Measurements from ENCODE around the gene CDH15. TPM values are rescaled to one million over a fixed set of nuclear protein-coding genes. Genes with fewer than 3 reads are reported as not detected.

CDH15 gene
- total RNA-seq, 1 donor from 2014 or later, result 0.18 TPM

- H3K4me1 Mint-ChIP-seq (ENCODE audit: low read depth, unreplicated experiment), result no peaks in the 10 kb centered on the region
- Histone ChIP-seq H3K4me3 (ENCODE audit: insufficient read depth, low read depth, low read length) (no peak overlapping the region), H3K4me1 (ENCODE audit: insufficient read depth, low read length) (no peaks in the 10 kb centered on the region), H3K79me2 (ENCODE audit: insufficient read depth, low read length) (no peaks in the 10 kb centered on the region), H3K27me3 (ENCODE audit: insufficient read depth, low read length) (no peaks in the 10 kb centered on the region), H2AFZ (ENCODE audit: low read depth, low read length) (no peak overlapping the region), H3K9me3 (ENCODE audit: insufficient read depth, low read depth, low read length) (no peaks in the 10 kb centered on the region), H3K36me3 (ENCODE audit: insufficient read depth, low read length) (peaks cover 3% of the 10 kb centered on the region), H3K27ac (ENCODE audit: low read depth, low read length) (no peak overlapping the region), H4K20me1 (ENCODE audit: insufficient read depth, low read length) (peaks cover 6% of the 10 kb centered on the region), H3K9ac (ENCODE audit: low read length) (no peak overlapping the region), H3K4me2 (ENCODE audit: low read length) (no peak overlapping the region)
- peaks cover 11% of the 10 kb centered on the region for H3K9me3 Mint-ChIP-seq (ENCODE audit: unreplicated experiment)
- no peak overlapping the region for H3K27ac Mint-ChIP-seq (ENCODE audit: unreplicated experiment)
- DNase-seq (ENCODE audit: low read depth) (no peak), FAIRE-seq (no peak)
- H3K4me3 Mint-ChIP-seq (ENCODE audit: unreplicated experiment), result peak overlapping the region; percentile 66
- H3K27me3 Mint-ChIP-seq (ENCODE audit: low read depth, unreplicated experiment), result no peaks in the 10 kb centered on the region
- peaks cover 26% of the 10 kb centered on the region for H3K36me3 Mint-ChIP-seq (ENCODE audit: low read depth, unreplicated experiment)
- TF ChIP-seq, protein P1, sequence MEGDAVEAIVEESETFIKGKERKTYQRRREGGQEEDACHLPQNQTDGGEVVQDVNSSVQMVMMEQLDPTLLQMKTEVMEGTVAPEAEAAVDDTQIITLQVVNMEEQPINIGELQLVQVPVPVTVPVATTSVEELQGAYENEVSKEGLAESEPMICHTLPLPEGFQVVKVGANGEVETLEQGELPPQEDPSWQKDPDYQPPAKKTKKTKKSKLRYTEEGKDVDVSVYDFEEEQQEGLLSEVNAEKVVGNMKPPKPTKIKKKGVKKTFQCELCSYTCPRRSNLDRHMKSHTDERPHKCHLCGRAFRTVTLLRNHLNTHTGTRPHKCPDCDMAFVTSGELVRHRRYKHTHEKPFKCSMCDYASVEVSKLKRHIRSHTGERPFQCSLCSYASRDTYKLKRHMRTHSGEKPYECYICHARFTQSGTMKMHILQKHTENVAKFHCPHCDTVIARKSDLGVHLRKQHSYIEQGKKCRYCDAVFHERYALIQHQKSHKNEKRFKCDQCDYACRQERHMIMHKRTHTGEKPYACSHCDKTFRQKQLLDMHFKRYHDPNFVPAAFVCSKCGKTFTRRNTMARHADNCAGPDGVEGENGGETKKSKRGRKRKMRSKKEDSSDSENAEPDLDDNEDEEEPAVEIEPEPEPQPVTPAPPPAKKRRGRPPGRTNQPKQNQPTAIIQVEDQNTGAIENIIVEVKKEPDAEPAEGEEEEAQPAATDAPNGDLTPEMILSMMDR (IDR thresholded peaks at IDR 0.05; ENCODE audit: insufficient read depth, low read depth, low read length), result no peak
- no peak for TF ChIP-seq EZH2 (IDR thresholded peaks at IDR 0.05; ENCODE audit: insufficient read depth, low read length)
Measured at GRCh38 chr16:89145406-89146161, 26.0 kb upstream of the CDH15 start.

- H3K9me3 ChIP-seq (ENCODE audit: insufficient read depth, low read depth, low read length), result no peaks in the 10 kb centered on the region
- no peak overlapping the region for H3K4me2 ChIP-seq (ENCODE audit: low read length)
- H3K36me3 ChIP-seq (ENCODE audit: insufficient read depth, low read length), result peaks cover 3% of the 10 kb centered on the region
- no peak overlapping the region for H3K4me3 ChIP-seq (ENCODE audit: insufficient read depth, low read depth, low read length)
- no peaks in the 10 kb centered on the region for H3K4me1 Mint-ChIP-seq (ENCODE audit: low read depth, unreplicated experiment)
- peaks cover 6% of the 10 kb centered on the region for H4K20me1 ChIP-seq (ENCODE audit: insufficient read depth, low read length)
- no peaks in the 10 kb centered on the region for H3K4me1 ChIP-seq (ENCODE audit: insufficient read depth, low read length)
- no peak overlapping the region for H2AFZ ChIP-seq (ENCODE audit: low read depth, low read length)
- peak overlapping the region; percentile 9 for H3K27ac Mint-ChIP-seq (ENCODE audit: unreplicated experiment)
- no peak overlapping the region for H3K27ac ChIP-seq (ENCODE audit: low read depth, low read length)
- H3K79me2 ChIP-seq (ENCODE audit: insufficient read depth, low read length), result no peaks in the 10 kb centered on the region
- no peak overlapping the region for H3K9ac ChIP-seq (ENCODE audit: low read length)
- peak overlapping the region; percentile 66 for H3K4me3 Mint-ChIP-seq (ENCODE audit: unreplicated experiment)
- peaks cover 28% of the 10 kb centered on the region for H3K36me3 Mint-ChIP-seq (ENCODE audit: low read depth, unreplicated experiment)
- no peaks in the 10 kb centered on the region for H3K27me3 Mint-ChIP-seq (ENCODE audit: low read depth, unreplicated experiment)
- no peak for TF ChIP-seq EZH2 (IDR thresholded peaks at IDR 0.05; ENCODE audit: insufficient read depth, low read length)
- TF ChIP-seq, protein P1 (IDR thresholded peaks at IDR 0.05; ENCODE audit: insufficient read depth, low read depth, low read length), result no peak
- no peaks in the 10 kb centered on the region for H3K27me3 ChIP-seq (ENCODE audit: insufficient read depth, low read length)
- H3K9me3 Mint-ChIP-seq (ENCODE audit: unreplicated experiment), result peaks cover 11% of the 10 kb centered on the region
- no peak for DNase-seq (ENCODE audit: low read depth)
- no peak for FAIRE-seq
Measured at GRCh38 chr16:89146211-89147005, 25.1 kb upstream of the CDH15 start.

All from astrocyte (in vitro differentiated cells and primary cell).